KOPT-K1 (cell line): ENCODE results near the gene C10orf120.

ENCODE experiments used
- H3K27ac ChIP-seq: fragments of 200-600 bp; sonication (generic); 2 replicates; pipeline ENCODE4 v1.5.1; 2016; ENCODE audit warnings: antibody characterized with exemption, mild to moderate bottlenecking, low read depth, low read length; ENCODE audit not compliant: poor library complexity, severe bottlenecking
- H3K36me3 ChIP-seq: fragments of 200-600 bp; sonication (generic); 2 replicates; pipeline ENCODE4 v1.5.1; 2017; ENCODE audit warnings: antibody characterized with exemption, mild to moderate bottlenecking, low read length, moderate library complexity; ENCODE audit not compliant: insufficient read depth
- H3K9me3 ChIP-seq: fragments of 200-600 bp; sonication (generic); 2 replicates; pipeline ENCODE4 v1.5.1; 2017; ENCODE audit warnings: antibody characterized with exemption, low read length, mild to moderate bottlenecking; ENCODE audit not compliant: insufficient read depth, poor library complexity, severe bottlenecking

Gene C10orf120

DNA sequence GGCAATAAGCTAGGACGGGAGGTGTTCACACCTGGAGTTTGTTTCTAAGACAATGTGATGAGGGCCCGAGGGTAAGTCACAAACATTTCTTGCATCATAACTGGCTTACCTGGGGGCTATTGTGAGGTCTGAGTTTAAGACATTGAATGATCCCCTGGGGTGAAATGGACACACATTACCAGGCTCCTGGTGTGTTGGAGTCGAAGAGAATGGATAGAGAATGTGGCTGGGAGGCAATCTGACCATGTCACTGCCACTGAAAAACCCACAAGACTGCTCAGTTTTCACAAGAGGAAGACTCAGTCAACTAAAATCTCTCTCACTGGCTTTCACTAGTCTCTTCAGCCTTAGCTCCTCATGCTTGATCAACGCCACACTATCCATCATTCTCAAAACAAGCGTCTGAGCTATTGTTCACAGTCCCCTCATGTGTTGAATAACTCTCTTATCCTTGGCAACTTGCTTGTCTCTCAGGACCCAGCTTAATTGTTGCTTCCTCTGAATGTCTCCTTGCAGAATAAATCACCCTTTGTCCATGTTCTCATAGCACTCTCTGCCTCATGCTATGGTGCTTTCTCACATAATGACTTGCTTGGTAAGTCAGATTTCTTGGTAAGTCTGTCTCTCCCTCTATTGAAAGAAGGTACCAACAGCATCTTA is at the start of gene C10orf120:
Gene C10orf120 (minus strand): TSS at position 51 of the 660 bp plus-strand sequence. CDS start 56 bp downstream, outside the sequence.
- no peaks in the 10 kb centered on the region for H3K36me3 ChIP-seq

GRCh38 chr10:122748496-122748895 is 48.9 kb upstream of the C10orf120 start:
- Histone ChIP-seq H3K27ac (no peak overlapping the region), H3K36me3 (no peaks in the 10 kb centered on the region), H3K9me3 (no peaks in the 10 kb centered on the region)

More for the DNA sequence above, at the start of gene C10orf120:
- no peak within 1 kb of the TSS for H3K27ac ChIP-seq
- no peaks in the 10 kb centered on the region for H3K9me3 ChIP-seq

- H3K27ac ChIP-seq: no peak overlapping the region
- no peaks in the 10 kb centered on the region for H3K9me3 ChIP-seq
- no peaks in the 10 kb centered on the region for H3K36me3 ChIP-seq
These were observed 46.8 kb upstream of the C10orf120 start for GRCh38 chr10:122746408-122746807.

GRCh38 chr10:122744257-122744656 is 44.6 kb upstream of the C10orf120 start:
- H3K36me3 ChIP-seq: no peaks in the 10 kb centered on the region
- H3K9me3 ChIP-seq: no peaks in the 10 kb centered on the region
- H3K27ac ChIP-seq: no peak overlapping the region

GRCh38 chr10:122740640-122741039 is 41.0 kb upstream of the C10orf120 start:
- H3K36me3 ChIP-seq: no peaks in the 10 kb centered on the region

DNA sequence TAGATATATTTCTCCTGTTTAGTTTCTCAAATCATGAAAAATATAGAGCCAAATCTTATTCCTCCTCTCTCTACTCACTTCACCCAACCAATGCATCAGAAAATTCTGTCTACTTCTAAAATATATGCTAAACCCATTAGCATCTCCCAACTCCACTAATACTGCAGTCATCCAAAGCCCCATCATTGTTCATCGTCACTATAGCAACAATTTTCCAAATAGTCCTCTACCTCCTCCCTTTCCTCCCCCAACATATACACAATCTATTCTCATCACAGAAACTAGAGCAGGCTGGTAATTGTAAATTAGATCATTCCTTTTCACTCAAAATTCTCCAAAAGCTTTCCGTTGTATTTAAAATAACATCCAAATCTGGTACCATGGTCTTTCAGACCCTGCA is 38.4 kb upstream of the C10orf120 start:
- Histone ChIP-seq H3K9me3 (no peaks in the 10 kb centered on the region), H3K27ac (no peak overlapping the region), H3K36me3 (no peaks in the 10 kb centered on the region)

More at GRCh38 chr10:122740640-122741039, 41.0 kb upstream of the C10orf120 start:
- no peaks in the 10 kb centered on the region for H3K9me3 ChIP-seq
- H3K27ac ChIP-seq: no peak overlapping the region

GRCh38 chr10:122733931-122734665 is 34.5 kb upstream of the C10orf120 start:
- Histone ChIP-seq H3K36me3 (no peaks in the 10 kb centered on the region), H3K9me3 (no peaks in the 10 kb centered on the region), H3K27ac (no peak overlapping the region)

DNA sequence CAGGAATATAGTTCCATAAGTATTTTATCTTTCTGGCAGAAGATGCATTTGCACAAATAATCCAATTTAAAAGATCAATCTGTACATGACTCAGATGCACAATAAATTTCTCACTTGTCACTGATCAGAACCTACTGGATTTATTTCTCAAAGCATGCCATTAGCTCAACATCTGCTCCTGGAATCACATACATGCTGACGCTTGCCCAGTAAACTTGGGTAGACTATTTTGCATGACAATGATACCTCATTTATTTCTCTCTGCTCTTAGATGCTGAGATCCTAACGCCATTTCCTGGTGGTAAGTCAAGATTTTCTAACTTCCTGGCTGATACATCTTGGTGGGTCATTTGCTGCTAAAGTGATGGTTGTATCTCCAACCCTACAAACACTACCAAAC is 33.8 kb upstream of the C10orf120 start:
- Histone ChIP-seq H3K36me3 (no peaks in the 10 kb centered on the region), H3K27ac (no peak overlapping the region), H3K9me3 (no peaks in the 10 kb centered on the region)

GRCh38 chr10:122730238-122730637 is 30.6 kb upstream of the C10orf120 start:
- no peak overlapping the region for H3K27ac ChIP-seq
- H3K36me3 ChIP-seq: no peaks in the 10 kb centered on the region
- H3K9me3 ChIP-seq: no peaks in the 10 kb centered on the region

DNA sequence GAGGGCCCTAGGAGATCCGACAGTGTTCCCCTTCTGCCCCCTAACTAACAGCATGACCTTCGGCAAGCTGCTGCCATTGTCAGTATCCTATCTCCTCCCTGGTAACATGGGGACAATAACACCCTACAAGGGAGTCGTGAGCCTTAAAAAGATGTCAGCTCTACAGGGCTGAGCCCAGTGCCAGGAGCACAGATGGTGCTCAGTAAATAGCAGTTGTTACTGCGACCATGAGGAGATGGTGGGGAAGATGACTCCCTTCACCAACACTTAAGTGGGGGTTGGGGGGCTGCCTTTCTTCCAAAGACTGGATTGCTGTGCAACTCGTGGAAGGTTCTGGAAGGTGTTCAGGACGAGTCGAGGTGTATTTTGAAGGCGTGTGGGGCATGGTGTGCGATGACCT is 29.5 kb upstream of the C10orf120 start:
- H3K36me3 ChIP-seq: no peaks in the 10 kb centered on the region
- H3K27ac ChIP-seq: no peak overlapping the region
- no peaks in the 10 kb centered on the region for H3K9me3 ChIP-seq

- no peak overlapping the region for H3K27ac ChIP-seq
- H3K36me3 ChIP-seq: no peaks in the 10 kb centered on the region
- H3K9me3 ChIP-seq: no peaks in the 10 kb centered on the region
These were observed 27.8 kb upstream of the C10orf120 start for GRCh38 chr10:122727426-122727825.

- Histone ChIP-seq H3K9me3 (no peaks in the 10 kb centered on the region), H3K27ac (no peak overlapping the region)
These were observed 26.1 kb upstream of the C10orf120 start for GRCh38 chr10:122725768-122726167.

DNA sequence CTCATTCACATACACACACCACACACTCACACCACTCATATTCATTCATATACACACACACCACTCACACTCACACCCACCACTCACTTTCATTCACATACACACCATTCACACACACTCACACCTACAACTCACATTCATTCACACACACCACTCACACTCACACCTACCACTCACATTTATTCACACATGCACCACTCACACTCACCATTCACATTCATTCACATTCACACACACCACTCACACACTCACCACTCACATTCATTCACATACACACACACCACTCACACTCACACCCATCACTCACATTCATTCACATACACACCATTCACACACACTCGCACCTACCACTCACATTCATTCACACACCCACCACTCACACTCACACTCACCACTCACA is 25.4 kb upstream of the C10orf120 start:
- no peak overlapping the region for H3K27ac ChIP-seq
- H3K36me3 ChIP-seq: no peaks in the 10 kb centered on the region
- H3K9me3 ChIP-seq: no peaks in the 10 kb centered on the region

More at GRCh38 chr10:122725768-122726167, 26.1 kb upstream of the C10orf120 start:
- no peaks in the 10 kb centered on the region for H3K36me3 ChIP-seq

- Histone ChIP-seq H3K27ac (no peak overlapping the region), H3K36me3 (no peaks in the 10 kb centered on the region), H3K9me3 (no peaks in the 10 kb centered on the region)
These were observed 21.5 kb upstream of the C10orf120 start for GRCh38 chr10:122721111-122721510.

GRCh38 chr10:122716025-122716424 is 16.4 kb upstream of the C10orf120 start:
- Histone ChIP-seq H3K27ac (no peak overlapping the region), H3K9me3 (no peaks in the 10 kb centered on the region), H3K36me3 (no peaks in the 10 kb centered on the region)

DNA sequence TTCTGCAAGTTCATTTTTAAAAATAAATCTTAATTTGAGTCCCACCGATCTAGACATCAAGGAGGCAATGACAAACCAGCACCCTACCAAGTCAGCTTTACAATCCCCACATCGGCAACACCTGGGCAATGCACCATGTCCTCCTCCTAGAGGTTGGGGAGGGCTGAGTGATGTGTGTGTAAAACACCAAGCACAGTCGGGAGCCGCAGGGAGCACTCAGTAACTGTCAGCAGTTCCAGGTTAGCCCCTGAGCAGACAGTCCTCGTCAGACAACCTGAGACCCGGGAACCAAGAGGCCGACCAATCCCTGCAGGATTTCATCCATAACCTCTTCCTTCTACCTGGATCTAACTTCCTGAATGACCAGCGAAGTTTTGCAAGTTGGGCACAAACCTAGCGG is 15.9 kb upstream of the C10orf120 start:
- no peak overlapping the region for H3K27ac ChIP-seq
- H3K36me3 ChIP-seq: no peaks in the 10 kb centered on the region
- H3K9me3 ChIP-seq: no peaks in the 10 kb centered on the region
